HL-60 (cell line): ENCODE data around the gene COL4A2.

Experiments used
- POLR2AphosphoS5 ChIP-seq: IDR thresholded peaks from 2 replicates; pipeline ENCODE4 v1.6.1; 2012; ENCODE audit warnings: low read depth
- TF ChIP-seq, protein P1 (sequence below): IDR thresholded peaks from one replicate; pipeline ENCODE4 v1.5.1; 2011; ENCODE audit warnings: low read length, control low read depth, inconsistent platforms; ENCODE audit not compliant: insufficient read depth
- TF ChIP-seq, protein P2 (sequence below): IDR thresholded peaks from 2 replicates; pipeline ENCODE4 v1.6.1; 2012; ENCODE audit warnings: low read depth; ENCODE audit not compliant: insufficient replicate concordance

DNA sequence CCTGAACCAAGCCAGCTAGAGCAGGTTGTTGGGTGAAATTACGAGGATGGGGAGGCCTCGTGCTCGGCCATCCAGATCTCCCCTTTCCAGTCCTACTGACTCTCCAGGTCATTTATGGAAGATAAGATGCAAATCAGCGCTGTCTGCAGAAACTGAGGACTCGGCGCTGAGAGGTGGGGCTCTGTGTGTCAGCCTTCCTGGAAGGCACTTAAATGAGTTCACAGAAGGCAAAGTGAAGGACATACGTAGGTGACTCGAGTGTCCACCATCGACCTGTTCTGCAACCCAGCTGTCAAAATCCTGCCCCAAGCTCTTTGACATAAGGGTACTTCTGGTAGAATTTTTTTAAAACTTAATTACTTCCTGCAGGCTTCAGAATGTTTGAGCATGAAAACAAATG lies 168.0 kb downstream of the COL4A2 start:
- TF ChIP-seq, protein P1, sequence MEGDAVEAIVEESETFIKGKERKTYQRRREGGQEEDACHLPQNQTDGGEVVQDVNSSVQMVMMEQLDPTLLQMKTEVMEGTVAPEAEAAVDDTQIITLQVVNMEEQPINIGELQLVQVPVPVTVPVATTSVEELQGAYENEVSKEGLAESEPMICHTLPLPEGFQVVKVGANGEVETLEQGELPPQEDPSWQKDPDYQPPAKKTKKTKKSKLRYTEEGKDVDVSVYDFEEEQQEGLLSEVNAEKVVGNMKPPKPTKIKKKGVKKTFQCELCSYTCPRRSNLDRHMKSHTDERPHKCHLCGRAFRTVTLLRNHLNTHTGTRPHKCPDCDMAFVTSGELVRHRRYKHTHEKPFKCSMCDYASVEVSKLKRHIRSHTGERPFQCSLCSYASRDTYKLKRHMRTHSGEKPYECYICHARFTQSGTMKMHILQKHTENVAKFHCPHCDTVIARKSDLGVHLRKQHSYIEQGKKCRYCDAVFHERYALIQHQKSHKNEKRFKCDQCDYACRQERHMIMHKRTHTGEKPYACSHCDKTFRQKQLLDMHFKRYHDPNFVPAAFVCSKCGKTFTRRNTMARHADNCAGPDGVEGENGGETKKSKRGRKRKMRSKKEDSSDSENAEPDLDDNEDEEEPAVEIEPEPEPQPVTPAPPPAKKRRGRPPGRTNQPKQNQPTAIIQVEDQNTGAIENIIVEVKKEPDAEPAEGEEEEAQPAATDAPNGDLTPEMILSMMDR: no peak
- TF ChIP-seq, protein P2, sequence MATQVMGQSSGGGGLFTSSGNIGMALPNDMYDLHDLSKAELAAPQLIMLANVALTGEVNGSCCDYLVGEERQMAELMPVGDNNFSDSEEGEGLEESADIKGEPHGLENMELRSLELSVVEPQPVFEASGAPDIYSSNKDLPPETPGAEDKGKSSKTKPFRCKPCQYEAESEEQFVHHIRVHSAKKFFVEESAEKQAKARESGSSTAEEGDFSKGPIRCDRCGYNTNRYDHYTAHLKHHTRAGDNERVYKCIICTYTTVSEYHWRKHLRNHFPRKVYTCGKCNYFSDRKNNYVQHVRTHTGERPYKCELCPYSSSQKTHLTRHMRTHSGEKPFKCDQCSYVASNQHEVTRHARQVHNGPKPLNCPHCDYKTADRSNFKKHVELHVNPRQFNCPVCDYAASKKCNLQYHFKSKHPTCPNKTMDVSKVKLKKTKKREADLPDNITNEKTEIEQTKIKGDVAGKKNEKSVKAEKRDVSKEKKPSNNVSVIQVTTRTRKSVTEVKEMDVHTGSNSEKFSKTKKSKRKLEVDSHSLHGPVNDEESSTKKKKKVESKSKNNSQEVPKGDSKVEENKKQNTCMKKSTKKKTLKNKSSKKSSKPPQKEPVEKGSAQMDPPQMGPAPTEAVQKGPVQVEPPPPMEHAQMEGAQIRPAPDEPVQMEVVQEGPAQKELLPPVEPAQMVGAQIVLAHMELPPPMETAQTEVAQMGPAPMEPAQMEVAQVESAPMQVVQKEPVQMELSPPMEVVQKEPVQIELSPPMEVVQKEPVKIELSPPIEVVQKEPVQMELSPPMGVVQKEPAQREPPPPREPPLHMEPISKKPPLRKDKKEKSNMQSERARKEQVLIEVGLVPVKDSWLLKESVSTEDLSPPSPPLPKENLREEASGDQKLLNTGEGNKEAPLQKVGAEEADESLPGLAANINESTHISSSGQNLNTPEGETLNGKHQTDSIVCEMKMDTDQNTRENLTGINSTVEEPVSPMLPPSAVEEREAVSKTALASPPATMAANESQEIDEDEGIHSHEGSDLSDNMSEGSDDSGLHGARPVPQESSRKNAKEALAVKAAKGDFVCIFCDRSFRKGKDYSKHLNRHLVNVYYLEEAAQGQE: no peak
- no peak for TF ChIP-seq POLR2AphosphoS5
